GM12878 (cell line): Measurements from ENCODE around the gene RHEX. TPM values are rescaled to one million over a fixed set of nuclear protein-coding genes. Genes with fewer than 3 reads are reported as not detected.
A peak's percentile ranks its signal among the peaks of the same experiment; 100 is the strongest.

Source experiments
- ATF7 ChIP-seq: fragments of 450-650 bp; IDR thresholded peaks from 2 replicates; pipeline ENCODE4 v1.6.1; 2016; ENCODE audit warnings: low read depth, mild to moderate bottlenecking
- CEBPB ChIP-seq, 2 experiments: fragments of 150-350 bp in 1 of 2; IDR thresholded peaks; 2 replicates each; pipeline ENCODE4 v1.6.1; 2012 to 2014; ENCODE audit warnings: low read depth in 2 of 2, low read length in 2 of 2, borderline replicate concordance in 1 of 2, inconsistent platforms in 1 of 2
- CEBPZ ChIP-seq: fragments of 150-350 bp; IDR thresholded peaks from 2 replicates; pipeline ENCODE4 v1.6.1; 2016; ENCODE audit warnings: low read depth, low read length
- CHD1 ChIP-seq: IDR thresholded peaks from 2 replicates; pipeline ENCODE4 v1.6.1; 2012; ENCODE audit warnings: low read depth, low read length, improper control_type of control experiment
- CTCF ChIP-seq, 3 experiments: IDR thresholded peaks in 2 of 3; conservative IDR thresholded peaks in 1 of 3; 2 replicates each; pipeline ENCODE4 v1.5.1; 2011; ENCODE audit warnings: low read depth in 3 of 3, low read length in 3 of 3, mild to moderate bottlenecking in 3 of 3, control low read depth in 2 of 3, moderate library complexity in 2 of 3, inconsistent platforms in 1 of 3, mixed read lengths in 1 of 3; ENCODE audit not compliant: control insufficient read depth in 2 of 3, insufficient read depth in 1 of 3; ENCODE audit errors: extremely low read depth in 1 of 3
- EP300 ChIP-seq, 2 experiments: fragments of 150-350 bp in 1 of 2; IDR thresholded peaks; 2 replicates each; pipeline ENCODE4 v1.6.1; 2011 to 2012; ENCODE audit warnings: low read depth in 2 of 2, low read length in 2 of 2, borderline replicate concordance in 1 of 2, improper control_type of control experiment in 1 of 2, inconsistent platforms in 1 of 2; ENCODE audit not compliant: control insufficient read depth in 1 of 2
- HDAC2 ChIP-seq: fragments of 200-600 bp; sonication (generic); IDR thresholded peaks from 2 replicates; pipeline ENCODE4 v1.6.1; 2017
- IKZF2 ChIP-seq, 2 experiments: fragments of 450-650 bp; IDR thresholded peaks; 2 replicates each; pipeline ENCODE4 v1.6.1; 2017; ENCODE audit warnings: mild to moderate bottlenecking in 2 of 2, moderate library complexity in 2 of 2
- MLLT1 ChIP-seq: fragments of 450-650 bp; IDR thresholded peaks from 2 replicates; pipeline ENCODE4 v1.6.1; 2016; ENCODE audit warnings: mild to moderate bottlenecking
- MYB ChIP-seq: fragments of 150-350 bp; IDR thresholded peaks from 2 replicates; pipeline ENCODE4 v1.6.1; 2014; ENCODE audit warnings: mild to moderate bottlenecking, low read depth, low read length, borderline replicate concordance
- NBN ChIP-seq: fragments of 450-650 bp; IDR thresholded peaks from 2 replicates; pipeline ENCODE4 v1.6.1; 2016
- NR2F1 ChIP-seq: fragments of 450-650 bp; conservative IDR thresholded peaks from 2 replicates; pipeline ENCODE4 v1.6.1; 2017; ENCODE audit warnings: mild to moderate bottlenecking
- PML ChIP-seq: IDR thresholded peaks from 2 replicates; pipeline ENCODE4 v1.6.1; 2012; ENCODE audit warnings: low read length, inconsistent platforms
- POLR2AphosphoS5 ChIP-seq: IDR thresholded peaks from 2 replicates; pipeline ENCODE4 v1.6.1; 2011; ENCODE audit warnings: mild to moderate bottlenecking, low read length, inconsistent platforms
- SIX5 ChIP-seq: IDR thresholded peaks from 2 replicates; pipeline ENCODE4 v1.6.1; 2011; ENCODE audit warnings: mild to moderate bottlenecking, low read depth, low read length, moderate library complexity; ENCODE audit not compliant: severe bottlenecking
- TCF3 ChIP-seq: IDR thresholded peaks from 2 replicates; pipeline ENCODE4 v1.6.1; 2012; ENCODE audit warnings: low read depth, mild to moderate bottlenecking, low read length, borderline replicate concordance; ENCODE audit not compliant: insufficient read depth
- YBX1 ChIP-seq: fragments of 450-650 bp; IDR thresholded peaks from 2 replicates; pipeline ENCODE4 v1.6.1; 2016; ENCODE audit warnings: antibody characterized with exemption
- ZBTB11 ChIP-seq: fragments of 450-650 bp; formaldehyde crosslinking; IDR thresholded peaks from 2 replicates; pipeline ENCODE4 v1.5.0; 2022; ENCODE audit warnings: mild to moderate bottlenecking, missing genetic modification characterization
- ZNF207 ChIP-seq: fragments of 450-650 bp; IDR thresholded peaks from 2 replicates; pipeline ENCODE4 v1.6.1; 2014; ENCODE audit warnings: antibody characterized with exemption, mild to moderate bottlenecking, borderline replicate concordance
- ZNF217 ChIP-seq: fragments of 450-650 bp; IDR thresholded peaks from 2 replicates; pipeline ENCODE4 v1.6.1; 2017; ENCODE audit warnings: antibody characterized with exemption, mild to moderate bottlenecking
- polyA plus RNA-seq, 11 experiments: library from polyadenylated mRNA; depleted of rRNA in 4 of 11; unstranded in 6 of 11; stranded (reverse) in 5 of 11; fragments of >200 nt; fragmentation: Nextera tagmentation in 4 of 11; fragmentation: Illumina TruSeq in 1 of 11; extraction: Ambion mirVana in 4 of 11; extraction: Trizol in 1 of 11; gene quantifications; 1 replicate in 1 of 11; 2 replicates in 10 of 11; pipeline versions ENCODE4 v1.2.1 to v1.2.3, GENCODE V29; 2011 to 2016; ENCODE audit warnings: inconsistent platforms in 2 of 11, missing spikeins in 2 of 11, low read depth in 1 of 11
- total RNA-seq, 4 experiments: library from RNA; depleted of rRNA in 3 of 4; stranded (reverse); fragments of >200 nt in 3 of 4; fragmentation: Illumina TruSeq in 1 of 4; extraction: Trizol in 1 of 4; gene quantifications; 2 replicates each; pipeline versions ENCODE4 v1.2.1 to v1.2.3, GENCODE V29; 2013 to 2021

RHEX gene
- total and polyA plus RNA-seq, 10 of the 15 experiments (the other 5 are each of a cell fraction or from before 2014, with no cell fraction given) = 2.4 to 11.4 (median 5.7) TPM

GRCh38 chr1:206049293-206049692 lies 3.7 kb upstream of the RHEX start (continued):
- no peak for TF ChIP-seq CEBPZ
- peak; percentile 56 for TF ChIP-seq MLLT1
- TF ChIP-seq MYB = no peak
- TF ChIP-seq YBX1 = no peak
- no peak for TF ChIP-seq POLR2AphosphoS5
- peak; percentile 92 for TF ChIP-seq NR2F1
- 0 out of 2 replicates have a peak, but pooled peaks have one; percentile 59 for TF ChIP-seq PML
- TF ChIP-seq ZNF217 = no peak; the same call in 1 of the 2 replicates
- peak; percentile 82 to 88; a peak in 3 of 4 replicates for TF ChIP-seq EP300 (IDR thresholded peaks at IDR 0.05; ENCODE audit: borderline replicate concordance in 1 of 2, control insufficient read depth in 1 of 2, low read depth in 2 of 2, low read length in 2 of 2)
- no peak for TF ChIP-seq SIX5
- TF ChIP-seq ZNF207 = no peak
- no peak for TF ChIP-seq TCF3
- no peak; the same call in none of the 2 replicates for TF ChIP-seq ATF7
- TF ChIP-seq CTCF (IDR thresholded peaks at IDR 0.05 in 2 of 3, conservative IDR thresholded peaks at IDR 0.05 in 1 of 3; ENCODE audit: control insufficient read depth in 2 of 3, extremely low read depth in 1 of 3, insufficient read depth in 1 of 3, low read depth in 3 of 3, low read length in 3 of 3) = no peak
- peak in 1 of 2 experiments; percentile 90; a peak in 1 of 4 replicates for TF ChIP-seq CEBPB (IDR thresholded peaks at IDR 0.05; ENCODE audit: borderline replicate concordance in 1 of 2, low read depth in 2 of 2, low read length in 2 of 2)
- TF ChIP-seq NBN = peak; percentile 27; the same call in 1 of the 2 replicates
- TF ChIP-seq ZBTB11 (CRISPR knock-in tag) = no peak
- TF ChIP-seq HDAC2 = no peak
- no peak for TF ChIP-seq CHD1
- TF ChIP-seq IKZF2 (IDR thresholded peaks at IDR 0.05) = peak; percentile 82
